ENCODE data around the gene ZIC1.
A peak's percentile ranks its signal among the peaks of the same experiment; 100 is the strongest.

Gene ZIC1

DNA sequence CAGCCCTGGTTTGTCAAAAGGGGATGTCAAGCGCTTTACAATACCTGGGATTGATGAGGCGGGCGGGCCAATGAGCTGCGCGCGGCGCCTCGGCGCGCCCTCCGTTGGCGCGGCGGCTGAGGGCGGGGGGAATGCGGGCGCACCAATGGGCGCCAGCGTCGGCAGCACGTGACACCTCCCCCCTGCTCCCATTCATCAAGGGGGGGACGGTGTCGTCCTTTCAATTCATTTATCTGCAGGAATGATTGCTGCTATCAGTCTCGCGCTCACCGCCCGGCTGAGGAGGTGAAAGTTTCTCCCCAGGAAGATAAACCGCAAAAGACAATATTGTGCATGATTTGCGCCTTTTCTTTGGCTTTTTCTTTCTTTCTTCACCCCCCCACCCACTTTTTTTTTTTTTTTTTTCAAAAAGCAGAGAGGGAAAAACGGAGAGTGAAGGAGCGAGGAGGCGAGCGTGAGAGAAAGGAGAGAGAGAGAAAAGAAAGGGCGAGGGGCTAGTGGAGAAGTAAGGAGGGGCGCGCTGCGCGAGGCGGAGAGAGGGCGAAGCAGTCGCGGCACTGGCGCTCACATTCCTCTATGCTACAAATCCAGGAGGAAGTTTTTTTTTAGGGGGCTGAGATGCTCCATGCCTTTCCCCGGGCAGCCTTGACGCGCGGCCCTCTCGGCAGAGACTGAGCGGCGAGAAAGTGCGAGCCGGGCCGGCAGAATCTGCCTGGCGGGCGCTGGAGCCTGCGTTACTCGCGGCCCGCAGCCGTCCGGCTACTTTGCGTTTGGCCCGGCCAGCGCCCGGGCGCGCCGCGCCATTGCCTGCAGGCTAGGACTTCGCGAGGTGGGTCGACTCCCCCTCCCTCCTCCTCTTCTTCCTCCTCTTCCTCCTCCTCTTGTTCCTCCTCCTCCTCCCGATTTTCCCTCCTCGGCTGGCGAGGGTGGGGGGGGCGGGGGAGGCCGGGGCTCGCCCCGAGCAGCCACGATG lies at the start of gene ZIC1:
Gene ZIC1 (plus strand): TSS at position 223 of the 973 bp plus-strand sequence. CDS start 748 bp downstream, at position 971.
- peak within 1 kb of the TSS; percentile 10 for H3K27ac Mint-ChIP-seq

GRCh38 chr3:147360051-147360439 lies 49.1 kb upstream of the ZIC1 start:
- Mint-ChIP-seq H3K4me3 (no peak overlapping the region), H3K27ac (no peak overlapping the region), H3K36me3 (no peaks in the 10 kb centered on the region), H3K27me3 (peaks cover 73% of the 10 kb centered on the region), H3K4me1 (no peaks in the 10 kb centered on the region), H3K9me3 (peaks cover 12% of the 10 kb centered on the region)
- no peak for ATAC-seq

More for the DNA sequence above, at the start of gene ZIC1:
- peak within 1 kb of the TSS; percentile 41 for H3K4me3 Mint-ChIP-seq
- peaks cover 90% of the 10 kb centered on the region for H3K27me3 Mint-ChIP-seq
- ATAC-seq = no peak
- H3K36me3 Mint-ChIP-seq = peaks cover 18% of the 10 kb centered on the region
- H3K9me3 Mint-ChIP-seq = peaks cover 13% of the 10 kb centered on the region
- peaks cover 18% of the 10 kb centered on the region for H3K4me1 Mint-ChIP-seq

- no peak overlapping the region for H3K4me3 Mint-ChIP-seq
- peaks cover 10% of the 10 kb centered on the region for H3K9me3 Mint-ChIP-seq
- H3K4me1 Mint-ChIP-seq = no peaks in the 10 kb centered on the region
- H3K36me3 Mint-ChIP-seq = no peaks in the 10 kb centered on the region
- H3K27ac Mint-ChIP-seq = no peak overlapping the region
- no peak for ATAC-seq
- peaks cover 67% of the 10 kb centered on the region for H3K27me3 Mint-ChIP-seq
Observed at GRCh38 chr3:147360646-147361453, 48.3 kb upstream of the ZIC1 start.

DNA sequence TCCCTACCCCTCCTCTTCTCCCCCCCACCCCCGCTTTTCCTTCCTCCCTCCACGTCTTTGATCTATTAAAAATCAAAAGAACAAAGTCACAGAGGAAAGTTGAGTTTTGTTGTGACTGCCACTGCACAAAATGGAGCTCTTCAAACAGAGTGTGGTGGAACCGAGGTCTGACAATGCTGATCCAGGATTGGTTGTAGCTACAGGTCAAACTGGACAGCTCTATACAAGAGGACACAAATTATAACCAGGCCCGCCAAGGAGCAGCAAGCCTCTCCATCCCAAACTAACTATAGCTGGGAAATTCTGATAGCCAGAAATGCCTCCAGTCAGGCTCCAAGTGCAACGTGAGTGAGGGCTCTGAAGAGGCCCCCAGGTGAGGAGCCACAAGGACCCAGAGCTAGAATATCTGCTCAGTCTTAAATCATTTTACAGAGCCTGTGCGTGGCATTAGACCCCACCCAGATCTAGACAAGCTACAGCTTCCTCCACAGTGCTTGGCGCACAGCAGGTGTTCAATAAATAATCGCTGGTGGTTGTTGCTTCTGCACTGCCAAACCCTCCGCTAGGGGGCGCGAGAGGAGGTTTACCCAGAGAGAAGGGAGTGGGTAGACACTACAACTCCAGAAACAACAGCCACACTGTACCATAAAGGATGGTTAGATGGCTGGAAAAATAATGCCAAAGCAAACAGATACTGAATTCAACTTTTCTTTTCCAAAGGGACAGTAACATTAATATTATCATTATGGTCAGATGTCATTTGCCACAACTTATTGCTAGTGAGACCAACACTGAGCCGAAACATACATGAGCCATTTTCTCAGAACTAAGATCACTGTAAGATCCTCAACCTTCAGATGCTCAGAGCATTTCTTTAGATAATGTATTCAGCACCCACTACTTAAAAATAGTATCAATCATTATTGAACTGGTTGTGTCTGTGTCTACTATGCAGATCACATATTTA lies 47.4 kb upstream of the ZIC1 start:
- Mint-ChIP-seq H3K4me1 (no peaks in the 10 kb centered on the region), H3K27me3 (peaks cover 58% of the 10 kb centered on the region), H3K9me3 (peaks cover 10% of the 10 kb centered on the region), H3K27ac (no peak overlapping the region), H3K36me3 (no peaks in the 10 kb centered on the region), H3K4me3 (no peak overlapping the region)
- no peak for ATAC-seq

- ATAC-seq = no peak
- H3K4me3 Mint-ChIP-seq = no peak overlapping the region
- H3K27me3 Mint-ChIP-seq = peaks cover 46% of the 10 kb centered on the region
- H3K9me3 Mint-ChIP-seq = peaks cover 7% of the 10 kb centered on the region
- H3K27ac Mint-ChIP-seq = no peak overlapping the region
- no peaks in the 10 kb centered on the region for H3K4me1 Mint-ChIP-seq
- H3K36me3 Mint-ChIP-seq = no peaks in the 10 kb centered on the region
Observed at GRCh38 chr3:147364771-147365170, 44.4 kb upstream of the ZIC1 start.

DNA sequence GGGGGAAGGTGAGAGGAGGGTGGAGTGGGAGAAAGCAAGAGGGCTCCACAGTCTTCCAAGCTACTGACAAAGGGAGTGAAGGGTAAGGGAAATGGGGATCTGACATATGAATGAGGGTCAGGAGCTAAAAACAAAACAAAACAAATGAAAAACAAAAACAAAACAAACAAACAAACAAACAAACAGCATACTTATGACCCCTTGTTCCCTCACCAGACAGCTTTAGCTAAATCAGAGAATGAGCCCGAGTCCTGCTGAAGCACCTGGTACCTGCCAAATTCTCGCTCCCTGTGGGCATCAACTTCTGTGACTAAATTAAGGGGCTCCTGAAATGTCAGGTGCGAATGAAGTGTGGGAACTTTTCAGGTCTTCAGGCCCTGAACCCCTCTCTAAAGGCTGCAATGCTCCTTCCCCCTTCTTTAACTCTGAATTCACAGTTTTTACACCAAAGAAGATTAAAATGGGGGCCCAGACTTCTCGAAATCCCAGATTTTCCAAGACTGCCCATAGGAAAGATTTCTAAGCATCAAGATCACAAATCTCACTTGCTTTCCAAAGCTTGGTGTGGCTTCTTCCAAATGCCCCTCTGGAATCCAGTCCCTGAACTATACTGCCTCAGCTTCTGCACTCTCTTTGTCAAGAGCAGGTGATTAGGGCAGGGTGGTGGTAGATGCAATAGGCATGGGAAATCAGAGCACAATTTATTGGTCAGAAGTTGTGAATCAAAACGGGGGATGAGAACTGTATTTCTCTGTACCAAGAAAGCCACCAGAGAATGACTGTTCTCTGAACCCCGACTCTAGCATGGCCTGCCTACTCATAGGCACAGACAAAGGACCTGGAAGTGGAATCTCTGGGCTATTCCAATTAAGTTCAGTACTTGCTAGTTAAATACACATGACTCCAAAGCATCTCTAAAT lies 43.7 kb upstream of the ZIC1 start:
- H3K36me3 Mint-ChIP-seq = no peaks in the 10 kb centered on the region
- peaks cover 7% of the 10 kb centered on the region for H3K9me3 Mint-ChIP-seq
- H3K4me3 Mint-ChIP-seq = no peak overlapping the region
- H3K27me3 Mint-ChIP-seq = peaks cover 46% of the 10 kb centered on the region
- no peaks in the 10 kb centered on the region for H3K4me1 Mint-ChIP-seq
- H3K27ac Mint-ChIP-seq = no peak overlapping the region
- peak; percentile 31 for ATAC-seq

DNA sequence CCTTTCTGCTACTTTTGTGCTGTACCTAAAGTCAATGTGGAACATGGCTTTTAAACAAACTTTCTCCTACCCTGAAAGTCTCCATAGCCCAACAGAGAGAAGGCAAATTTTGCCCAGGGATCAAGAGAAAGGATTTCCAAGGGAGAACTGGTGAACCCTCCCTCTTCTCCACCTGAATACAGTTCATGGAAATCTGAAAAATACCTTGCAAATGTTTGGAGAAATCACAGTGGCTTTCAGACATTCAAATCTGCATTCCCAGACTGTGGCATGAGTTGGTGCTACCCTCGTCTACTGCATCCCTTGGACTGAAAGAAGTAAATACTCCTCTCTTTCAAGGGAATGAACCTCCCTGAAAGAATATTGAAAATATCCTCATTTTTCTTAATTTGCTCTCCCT lies 41.5 kb upstream of the ZIC1 start:
- H3K27me3 Mint-ChIP-seq = peaks cover 58% of the 10 kb centered on the region
- peaks cover 7% of the 10 kb centered on the region for H3K9me3 Mint-ChIP-seq
- H3K36me3 Mint-ChIP-seq = no peaks in the 10 kb centered on the region
- no peak overlapping the region for H3K27ac Mint-ChIP-seq
- no peak for ATAC-seq
- no peak overlapping the region for H3K4me3 Mint-ChIP-seq
- no peaks in the 10 kb centered on the region for H3K4me1 Mint-ChIP-seq

- Mint-ChIP-seq H3K4me3 (no peak overlapping the region), H3K9me3 (peaks cover 7% of the 10 kb centered on the region)
Observed at GRCh38 chr3:147368151-147368550, 41.0 kb upstream of the ZIC1 start.

DNA sequence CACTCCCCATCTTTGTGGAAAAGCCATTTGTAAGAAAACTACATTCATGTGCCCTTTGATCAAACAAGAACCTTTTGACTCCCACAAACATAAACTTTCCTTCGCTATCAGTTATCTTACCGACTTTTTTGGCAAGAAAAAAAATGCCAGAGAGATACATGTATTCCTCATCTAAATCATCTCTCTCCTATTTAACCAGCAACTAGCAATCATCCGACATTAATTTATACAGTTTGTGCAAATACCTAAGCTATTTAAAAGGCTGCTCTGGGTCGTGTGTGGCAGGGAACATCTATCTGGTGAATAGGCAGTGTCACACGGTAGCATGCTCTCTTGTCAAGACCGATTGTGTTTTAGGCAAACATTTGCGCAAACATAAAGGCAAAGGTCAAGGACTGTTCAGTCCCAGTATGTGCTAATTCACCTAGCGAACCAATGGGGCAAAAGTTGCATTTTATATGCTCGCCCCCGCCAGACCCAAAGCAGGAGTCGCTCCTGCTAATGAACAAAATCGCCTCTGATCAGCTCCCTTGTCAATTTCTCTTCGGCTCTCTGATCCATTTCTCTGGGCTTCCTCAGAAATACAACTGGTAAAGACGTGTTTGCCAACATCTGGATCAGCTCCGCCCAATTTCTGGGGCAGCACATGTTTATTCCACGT lies 40.5 kb upstream of the ZIC1 start:
- Mint-ChIP-seq H3K4me1 (no peaks in the 10 kb centered on the region), H3K27ac (no peak overlapping the region), H3K4me3 (no peak overlapping the region), H3K9me3 (peaks cover 7% of the 10 kb centered on the region), H3K27me3 (peaks cover 68% of the 10 kb centered on the region), H3K36me3 (no peaks in the 10 kb centered on the region)
- ATAC-seq = no peak

More at GRCh38 chr3:147368151-147368550, 41.0 kb upstream of the ZIC1 start:
- Mint-ChIP-seq H3K36me3 (no peaks in the 10 kb centered on the region), H3K27me3 (peaks cover 63% of the 10 kb centered on the region), H3K27ac (no peak overlapping the region), H3K4me1 (no peaks in the 10 kb centered on the region)
- no peak for ATAC-seq

GRCh38 chr3:147369231-147369630 lies 39.9 kb upstream of the ZIC1 start:
- Mint-ChIP-seq H3K9me3 (peaks cover 7% of the 10 kb centered on the region), H3K36me3 (no peaks in the 10 kb centered on the region), H3K27ac (no peak overlapping the region), H3K4me3 (no peak overlapping the region), H3K4me1 (no peaks in the 10 kb centered on the region), H3K27me3 (peaks cover 71% of the 10 kb centered on the region)
- no peak for ATAC-seq

GRCh38 chr3:147369661-147370123 lies 39.5 kb upstream of the ZIC1 start:
- H3K4me1 Mint-ChIP-seq = no peaks in the 10 kb centered on the region
- no peak overlapping the region for H3K4me3 Mint-ChIP-seq
- H3K9me3 Mint-ChIP-seq = peaks cover 4% of the 10 kb centered on the region
- H3K27me3 Mint-ChIP-seq = peaks cover 71% of the 10 kb centered on the region
- H3K36me3 Mint-ChIP-seq = no peaks in the 10 kb centered on the region
- H3K27ac Mint-ChIP-seq = no peak overlapping the region
- no peak for ATAC-seq

DNA sequence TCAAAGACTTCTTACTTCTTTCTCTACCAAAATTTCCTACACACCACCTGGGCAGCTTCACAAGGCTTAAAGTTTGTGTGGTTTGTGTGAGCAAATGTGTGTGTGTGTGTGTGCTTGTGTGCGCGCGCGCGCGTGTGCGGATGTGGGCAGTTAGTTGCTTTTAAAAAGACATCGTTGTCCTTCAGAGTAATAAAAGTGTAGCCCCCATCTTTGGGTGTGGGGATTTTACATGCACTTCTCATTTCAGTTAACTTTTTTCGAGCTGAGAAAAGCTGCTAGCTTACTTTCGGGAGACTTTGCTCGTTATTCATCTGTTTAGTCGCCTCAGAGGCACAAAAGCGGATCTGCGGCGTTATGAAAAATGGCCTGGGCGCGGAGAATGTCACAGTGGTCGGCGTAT lies 38.8 kb upstream of the ZIC1 start:
- peaks cover 67% of the 10 kb centered on the region for H3K27me3 Mint-ChIP-seq
- no peak overlapping the region for H3K27ac Mint-ChIP-seq
- H3K9me3 Mint-ChIP-seq = no peaks in the 10 kb centered on the region
- H3K36me3 Mint-ChIP-seq = no peaks in the 10 kb centered on the region
- no peak overlapping the region for H3K4me3 Mint-ChIP-seq
- ATAC-seq = no peak
- H3K4me1 Mint-ChIP-seq = no peaks in the 10 kb centered on the region

DNA sequence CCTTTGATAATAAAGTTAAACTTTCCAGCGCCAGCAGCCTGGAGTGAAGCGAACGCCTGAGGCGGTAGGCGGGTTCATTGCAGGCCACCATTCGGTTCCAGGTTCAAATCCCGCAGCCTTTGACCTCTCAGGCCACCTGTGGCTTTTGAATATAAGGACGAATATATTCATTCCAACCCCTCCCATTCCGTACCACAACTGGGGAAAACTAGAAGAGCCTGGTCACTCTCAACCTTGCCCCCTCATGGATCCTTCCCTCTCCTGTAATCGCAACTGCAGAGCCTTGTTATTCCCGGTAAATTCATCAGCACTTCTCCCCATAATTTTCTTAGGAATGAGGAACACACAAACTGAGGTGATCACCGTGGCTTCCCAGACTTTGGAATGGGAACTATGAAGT lies 38.0 kb upstream of the ZIC1 start:
- Mint-ChIP-seq H3K9me3 (no peaks in the 10 kb centered on the region), H3K36me3 (no peaks in the 10 kb centered on the region), H3K4me3 (no peak overlapping the region), H3K27ac (no peak overlapping the region), H3K4me1 (no peaks in the 10 kb centered on the region), H3K27me3 (peaks cover 67% of the 10 kb centered on the region)
- no peak for ATAC-seq
